HUES6 (cell line): Measurements from ENCODE around the gene DRAXIN.

Source experiments
- H3K27ac ChIP-seq: 2 replicates; pipeline ENCODE4 v1.7.0; 2013; ENCODE audit warnings: low read depth, mild to moderate bottlenecking, low read length, inconsistent platforms
- H3K27me3 ChIP-seq: 2 replicates; pipeline ENCODE4 v1.6.1; 2013; ENCODE audit warnings: low read length; ENCODE audit not compliant: control insufficient read depth, insufficient read depth
- H3K36me3 ChIP-seq: 2 replicates; pipeline ENCODE4 v1.6.1; 2013; ENCODE audit warnings: low read length; ENCODE audit not compliant: control insufficient read depth, insufficient read depth
- H3K4me1 ChIP-seq: 2 replicates; pipeline ENCODE4 v1.6.1; 2013; ENCODE audit warnings: low read length; ENCODE audit not compliant: control insufficient read depth, insufficient read depth
- H3K4me3 ChIP-seq: 2 replicates; pipeline ENCODE4 v1.5.1; 2013; ENCODE audit warnings: low read depth, low read length
- H3K9ac ChIP-seq: one replicate; pipeline ENCODE4 v1.6.1; 2013; ENCODE audit warnings: mild to moderate bottlenecking, low read length
- H3K9me3 ChIP-seq: 2 replicates; pipeline ENCODE4 v1.6.1; 2013; ENCODE audit warnings: low read depth, low read length; ENCODE audit not compliant: control insufficient read depth, insufficient read depth

The DRAXIN gene

GRCh38 chr1:11676386-11677103 is 15.0 kb upstream of the DRAXIN start:
- H3K27ac ChIP-seq: no peak overlapping the region
- H3K9ac ChIP-seq: no peak overlapping the region
- H3K36me3 ChIP-seq: peaks cover 75% of the 10 kb centered on the region
- peaks cover 7% of the 10 kb centered on the region for H3K4me1 ChIP-seq
- H3K9me3 ChIP-seq: no peaks in the 10 kb centered on the region
- no peak overlapping the region for H3K4me3 ChIP-seq
- no peaks in the 10 kb centered on the region for H3K27me3 ChIP-seq

GRCh38 chr1:11678442-11678841 is 13.1 kb upstream of the DRAXIN start:
- Histone ChIP-seq H3K27me3 (no peaks in the 10 kb centered on the region), H3K36me3 (peaks cover 57% of the 10 kb centered on the region), H3K9me3 (no peaks in the 10 kb centered on the region), H3K4me1 (peaks cover 24% of the 10 kb centered on the region), H3K9ac (no peak overlapping the region), H3K4me3 (no peak overlapping the region), H3K27ac (no peak overlapping the region)

- peak overlapping the region; percentile 82 for H3K4me3 ChIP-seq
- H3K36me3 ChIP-seq: peaks cover 39% of the 10 kb centered on the region
- H3K9me3 ChIP-seq: no peaks in the 10 kb centered on the region
- peak overlapping the region; percentile 90 for H3K27ac ChIP-seq
- peaks cover 39% of the 10 kb centered on the region for H3K4me1 ChIP-seq
- no peaks in the 10 kb centered on the region for H3K27me3 ChIP-seq
- H3K9ac ChIP-seq: peak overlapping the region; percentile 91
These were observed 11.0 kb upstream of the DRAXIN start for GRCh38 chr1:11680270-11681070.

DNA sequence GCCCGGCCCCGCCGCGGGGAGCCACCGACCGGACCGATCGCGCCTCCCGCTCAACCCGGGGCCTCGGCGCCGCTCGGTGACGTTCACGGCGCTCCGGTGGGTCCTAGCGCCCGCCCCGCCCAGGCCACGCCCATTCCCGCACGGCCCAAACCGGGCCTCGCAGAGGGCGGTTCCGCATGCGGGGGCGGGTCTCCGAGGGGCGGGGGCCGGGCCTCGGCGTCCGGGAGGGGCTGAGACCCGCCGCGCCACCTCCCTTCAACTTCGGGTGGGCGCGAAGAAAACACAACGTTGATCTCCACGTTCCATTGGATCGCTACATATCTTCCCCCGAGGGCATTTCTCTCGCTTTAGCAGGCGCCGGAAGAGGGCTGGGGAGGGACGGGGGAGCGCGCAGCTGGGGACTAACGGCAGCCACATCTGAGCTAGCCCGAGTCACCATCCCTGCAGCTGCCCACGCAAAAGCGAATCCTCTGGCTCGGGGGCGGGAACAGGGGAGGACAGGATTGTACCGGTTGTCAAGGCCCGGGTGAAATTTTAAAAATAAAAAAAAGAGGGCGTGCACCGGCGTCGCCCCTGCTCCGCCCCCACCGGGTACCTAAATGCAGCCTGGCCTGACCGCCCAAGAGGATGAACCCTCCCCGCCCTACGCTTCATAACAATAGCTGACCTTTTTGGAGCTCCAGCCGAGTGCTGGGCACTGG is 10.3 kb upstream of the DRAXIN start, which contains the start of gene MAD2L2:
Gene MAD2L2, minus strand, starts transcription at position 78 of the 701 bp plus-strand sequence. CDS start 547 bp downstream, outside the sequence.
- Histone ChIP-seq H3K4me1 (peaks cover 43% of the 10 kb centered on the region), H3K27ac (peak within 1 kb of the TSS; percentile 90), H3K36me3 (peaks cover 34% of the 10 kb centered on the region), H3K9ac (peak within 1 kb of the TSS; percentile 95), H3K4me3 (peak within 1 kb of the TSS; percentile 82), H3K9me3 (no peaks in the 10 kb centered on the region), H3K27me3 (no peaks in the 10 kb centered on the region)

- Histone ChIP-seq H3K4me1 (peaks cover 47% of the 10 kb centered on the region), H3K27me3 (no peaks in the 10 kb centered on the region), H3K9me3 (no peaks in the 10 kb centered on the region), H3K27ac (peak overlapping the region; percentile 90), H3K36me3 (peaks cover 24% of the 10 kb centered on the region), H3K4me3 (peak overlapping the region; percentile 82), H3K9ac (peak overlapping the region; percentile 95)
These were observed 9.2 kb upstream of the DRAXIN start for GRCh38 chr1:11682287-11682771.

- peaks cover 49% of the 10 kb centered on the region for H3K4me1 ChIP-seq
- H3K27me3 ChIP-seq: no peaks in the 10 kb centered on the region
- peak overlapping the region; percentile 73 for H3K9ac ChIP-seq
- peaks cover 19% of the 10 kb centered on the region for H3K36me3 ChIP-seq
- H3K4me3 ChIP-seq: peak overlapping the region; percentile 32
- H3K27ac ChIP-seq: peak overlapping the region; percentile 90
- no peaks in the 10 kb centered on the region for H3K9me3 ChIP-seq
These were observed 8.7 kb upstream of the DRAXIN start for GRCh38 chr1:11682799-11683198.

GRCh38 chr1:11684070-11684469 is 7.4 kb upstream of the DRAXIN start:
- Histone ChIP-seq H3K9me3 (no peaks in the 10 kb centered on the region), H3K4me3 (no peak overlapping the region), H3K4me1 (peaks cover 60% of the 10 kb centered on the region), H3K27me3 (no peaks in the 10 kb centered on the region), H3K36me3 (peaks cover 11% of the 10 kb centered on the region), H3K27ac (peak overlapping the region; percentile 64), H3K9ac (peak overlapping the region; percentile 44)

- peaks cover 63% of the 10 kb centered on the region for H3K4me1 ChIP-seq
- no peak overlapping the region for H3K4me3 ChIP-seq
- H3K9ac ChIP-seq: no peak overlapping the region
- no peaks in the 10 kb centered on the region for H3K9me3 ChIP-seq
- H3K27ac ChIP-seq: no peak overlapping the region
- H3K36me3 ChIP-seq: peaks cover 4% of the 10 kb centered on the region; the same call in 1 of the 2 replicates
- H3K27me3 ChIP-seq: no peaks in the 10 kb centered on the region; the same call in 1 of the 2 replicates
These were observed 6.2 kb upstream of the DRAXIN start for GRCh38 chr1:11685210-11685752.

- Histone ChIP-seq H3K9ac (peak overlapping the region; percentile 97), H3K9me3 (no peaks in the 10 kb centered on the region)
These were observed 3.0 kb upstream of the DRAXIN start for GRCh38 chr1:11688506-11688905.

More at GRCh38 chr1:11688506-11688905, 3.0 kb upstream of the DRAXIN start:
- Histone ChIP-seq H3K4me1 (peaks cover 58% of the 10 kb centered on the region), H3K27ac (no peak overlapping the region), H3K36me3 (peaks cover 4% of the 10 kb centered on the region; the same call in 1 of the 2 replicates), H3K4me3 (no peak overlapping the region), H3K27me3 (peaks cover 17% of the 10 kb centered on the region; the same call in 1 of the 2 replicates)
